Ovary (tissue), 9 donors: Measurements from ENCODE around the gene RYR2. TPM values are rescaled to one million over a fixed set of nuclear protein-coding genes. Genes with fewer than 3 reads are reported as not detected.

ENCODE experiments used
- DNase-seq, 5 donors: peaks; one replicate each; pipeline ENCODE4 v3.0.0-alpha.2; 2019 to 2020
- H3K27ac ChIP-seq, 2 donors: fragments of 200-600 bp; one replicate each; pipeline versions ENCODE4 v1.5.1 to v1.8.0; 2019 to 2022
- H3K27me3 ChIP-seq: fragments of 200-600 bp; one replicate; pipeline ENCODE4 v1.8.0; 2022
- H3K36me3 ChIP-seq: fragments of 200-600 bp; sonication (generic); one replicate; pipeline ENCODE4 v1.5.1; 2019
- H3K4me1 ChIP-seq: one replicate; pipeline ENCODE4 v1.8.1; 2013; ENCODE audit warnings: mild to moderate bottlenecking, moderate library complexity; ENCODE audit not compliant: insufficient read depth
- H3K4me3 ChIP-seq: fragments of 200-600 bp; sonication (generic); one replicate; pipeline ENCODE4 v1.5.1; 2017
- H3K9me3 ChIP-seq, 2 donors: fragments of 200-600 bp in 1 of 2; sonication (generic) in 1 of 2; one replicate each; pipeline versions ENCODE4 v1.5.1 to v1.8.1; 2013 to 2019; ENCODE audit warnings: mild to moderate bottlenecking in 1 of 2, moderate library complexity in 1 of 2
- CTCF ChIP-seq, 3 donors: fragments of 450-650 bp in 2 of 3; fragments of 200-600 bp in 1 of 3; IDR thresholded peaks; one replicate each; pipeline versions ENCODE4 v1.5.1 to v1.8.0; 2016 to 2022; ENCODE audit warnings: antibody characterized with exemption in 3 of 3, mild to moderate bottlenecking in 1 of 3
- EP300 ChIP-seq: sonication (generic); formaldehyde crosslinking; IDR thresholded peaks from one replicate; pipeline ENCODE4 v1.6.1; 2017; ENCODE audit warnings: antibody characterized with exemption
- POLR2A ChIP-seq: fragments of 450-650 bp; IDR thresholded peaks from one replicate; pipeline ENCODE4 v1.6.1; 2017; ENCODE audit warnings: antibody characterized with exemption, mild to moderate bottlenecking, moderate library complexity
- WGBS, 3 donors: extraction: QIAGEN DNeasy Blood & Tissue Kit in 1 of 3; methylation state at CpG; one replicate each; pipeline versions ENCODE4 v1.1.5 to v1.1.7; 2013 to 2017; 5-methylcytosine and 5-hydroxymethylcytosine counted together
- intact Hi-C, 4 donors: fragments of 100-400 bp; cut with DNase I; formaldehyde crosslinking; loops; one replicate each; pipeline versions ENCODE4 v1.11.0 to v1.15.1; 2022 to 2023
- polyA plus RNA-seq, 2 donors: library from polyadenylated mRNA; stranded (reverse); fragments of 200-250 nt in 1 of 2; fragments of 350-450 nt in 1 of 2; fragmentation: Illumina TruSeq in 1 of 2; extraction: RNeasy Lipid Tissue Mini Kit (QIAGEN cat#74804) in 1 of 2; gene quantifications; one replicate each; pipeline ENCODE4 v1.2.3, GENCODE V29; 2013 to 2014
- total RNA-seq, 7 donors: library from RNA; depleted of rRNA in 2 of 7; stranded (reverse); fragments of >200 nt in 2 of 7; fragmentation: NEBNext Ultra II Directional in 3 of 7; extraction: Animal tissue kit (Norgen Biotek cat#: 25700) in 3 of 7; gene quantifications; one replicate each; pipeline versions ENCODE4 v1.1.0 to v1.2.4, GENCODE V29; 2016 to 2023
- donor health status: DM: no; HTN: no; CAD: no; lungs with moderate emphysema.
- donor health status: DM: no; HTN: no; CAD: no.
- donor health status: Bipolar disorder and iron deficiency.
- donor health status: DM: yes; HTN: yes; CAD: no.
- donor health status: DM: no; HTN: no; CAD: no.
- donor health status: DM: yes; HTN: yes; CAD: no.

RYR2 gene
- total and polyA plus RNA-seq, 9 donors = 3.0 to 13.8 (median 5.4) TPM

GRCh38 chr1:237478082-237478481, 436.1 kb downstream of the RYR2 start:
- DNase-seq = no peak
- 42 to 60% (median 49%) methylated on average over 4 of the region's 4 CpGs for WGBS, 3 donors
- TF ChIP-seq POLR2A = no peak
- no peak for TF ChIP-seq CTCF (IDR thresholded peaks at IDR 0.05)
- no peak for TF ChIP-seq EP300
- intact Hi-C loops = no loop called here
- H3K27ac ChIP-seq = no peak overlapping the region
- H3K4me1 ChIP-seq = no peaks in the 10 kb centered on the region
- H3K36me3 ChIP-seq = no peaks in the 10 kb centered on the region
- no peaks in the 10 kb centered on the region for H3K9me3 ChIP-seq
- no peak overlapping the region for H3K4me3 ChIP-seq
- no peaks in the 10 kb centered on the region for H3K27me3 ChIP-seq

DNA sequence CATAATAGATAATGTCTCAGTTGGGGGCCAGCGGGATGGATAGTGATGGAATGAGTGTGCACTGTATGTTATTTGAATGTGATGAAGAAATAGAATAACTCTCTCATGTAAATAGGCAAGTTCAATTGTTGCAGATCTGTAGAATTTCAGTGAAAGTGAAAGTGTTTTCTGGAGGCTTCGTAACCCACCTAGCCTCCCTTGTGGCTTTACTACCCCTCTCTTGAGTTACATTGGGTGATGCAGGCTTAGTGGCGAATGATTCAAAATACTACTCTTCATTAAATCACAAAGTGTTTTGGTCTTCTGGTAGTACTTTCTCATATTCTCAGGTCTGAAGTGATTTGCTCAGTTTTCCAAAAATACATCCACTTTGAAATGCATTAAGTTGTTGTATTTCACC, 436.9 kb downstream of the RYR2 start:
- H3K27ac ChIP-seq = no peak overlapping the region
- TF ChIP-seq POLR2A = no peak
- no peak for TF ChIP-seq CTCF (IDR thresholded peaks at IDR 0.05)
- no peak for TF ChIP-seq EP300
- H3K36me3 ChIP-seq = no peaks in the 10 kb centered on the region
- no peak for DNase-seq
- H3K9me3 ChIP-seq = no peaks in the 10 kb centered on the region
- 86 to 94% (median 90%) methylated on average over 3 of the region's 3 CpGs for WGBS, 3 donors
- H3K4me3 ChIP-seq = no peak overlapping the region
- intact Hi-C loops = no loop called here
- H3K4me1 ChIP-seq = no peaks in the 10 kb centered on the region
- no peaks in the 10 kb centered on the region for H3K27me3 ChIP-seq

DNA sequence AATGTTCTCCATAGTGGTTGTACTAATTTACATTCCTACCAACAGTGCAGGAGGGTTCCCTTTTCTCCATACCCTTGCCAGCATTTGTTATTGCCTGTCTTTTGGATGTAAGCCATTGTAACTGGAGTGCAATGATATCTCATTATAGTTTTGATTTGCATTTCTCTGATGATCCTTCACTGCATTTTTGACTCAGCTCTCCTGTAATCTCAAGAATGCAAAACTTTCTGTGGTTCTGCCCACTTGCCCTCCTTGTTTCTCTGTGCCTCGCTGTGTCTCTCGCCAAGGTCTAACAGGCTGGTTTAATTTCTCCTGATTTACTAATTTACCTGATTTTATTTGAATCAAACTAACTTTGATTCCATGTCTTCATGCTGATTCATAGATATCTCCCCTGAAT, 440.8 kb downstream of the RYR2 start:
- Histone ChIP-seq H3K36me3 (no peaks in the 10 kb centered on the region), H3K27me3 (no peaks in the 10 kb centered on the region), H3K27ac (no peak overlapping the region), H3K4me3 (no peak overlapping the region), H3K9me3 (no peaks in the 10 kb centered on the region), H3K4me1 (no peaks in the 10 kb centered on the region)
- 31 to 64% (median 34%) methylated on average over 2 of the region's 2 CpGs for WGBS, 3 donors
- TF ChIP-seq CTCF (IDR thresholded peaks at IDR 0.05) = no peak
- no peak for TF ChIP-seq POLR2A
- no peak for TF ChIP-seq EP300
- DNase-seq = no peak
- intact Hi-C loops = no loop called here

GRCh38 chr1:237492359-237492758, 450.4 kb downstream of the RYR2 start:
- Histone ChIP-seq H3K36me3 (no peaks in the 10 kb centered on the region), H3K27ac (no peak overlapping the region), H3K4me3 (no peak overlapping the region), H3K9me3 (no peaks in the 10 kb centered on the region), H3K4me1 (no peaks in the 10 kb centered on the region), H3K27me3 (no peaks in the 10 kb centered on the region)
- intact Hi-C loops = no loop called here
- WGBS, 3 donors = 63 to 64% (median 63%) methylated on average over 1 of the region's 1 CpG
- DNase-seq = no peak
- TF ChIP-seq POLR2A (no peak), CTCF (IDR thresholded peaks at IDR 0.05) (no peak), EP300 (no peak)

- H3K27ac ChIP-seq = no peak overlapping the region
- intact Hi-C loops = no loop called here
- no peaks in the 10 kb centered on the region for H3K4me1 ChIP-seq
- no peaks in the 10 kb centered on the region for H3K27me3 ChIP-seq
- H3K36me3 ChIP-seq = no peaks in the 10 kb centered on the region
- DNase-seq = no peak
- TF ChIP-seq CTCF (IDR thresholded peaks at IDR 0.05) = no peak
- TF ChIP-seq POLR2A = no peak
- no peak for TF ChIP-seq EP300
- H3K9me3 ChIP-seq = no peaks in the 10 kb centered on the region
- no peak overlapping the region for H3K4me3 ChIP-seq
- WGBS, 3 donors = 85 to 92% (median 86%) methylated on average over 6 of the region's 6 CpGs
Measured at GRCh38 chr1:237500566-237500965, 458.6 kb downstream of the RYR2 start.
